GM12874 (cell line): ENCODE measurements around the gene MYLK.

ENCODE experiments used
- TF ChIP-seq, protein P1 (sequence below): IDR thresholded peaks from 2 replicates; pipeline ENCODE4 v1.5.1; 2011; ENCODE audit warnings: low read depth, mild to moderate bottlenecking, control low read depth, low read length, moderate library complexity; ENCODE audit not compliant: insufficient read depth

The MYLK gene

GRCh38 chr3:123568875-123569274, 315.3 kb downstream of the MYLK start:
- TF ChIP-seq, protein P1, sequence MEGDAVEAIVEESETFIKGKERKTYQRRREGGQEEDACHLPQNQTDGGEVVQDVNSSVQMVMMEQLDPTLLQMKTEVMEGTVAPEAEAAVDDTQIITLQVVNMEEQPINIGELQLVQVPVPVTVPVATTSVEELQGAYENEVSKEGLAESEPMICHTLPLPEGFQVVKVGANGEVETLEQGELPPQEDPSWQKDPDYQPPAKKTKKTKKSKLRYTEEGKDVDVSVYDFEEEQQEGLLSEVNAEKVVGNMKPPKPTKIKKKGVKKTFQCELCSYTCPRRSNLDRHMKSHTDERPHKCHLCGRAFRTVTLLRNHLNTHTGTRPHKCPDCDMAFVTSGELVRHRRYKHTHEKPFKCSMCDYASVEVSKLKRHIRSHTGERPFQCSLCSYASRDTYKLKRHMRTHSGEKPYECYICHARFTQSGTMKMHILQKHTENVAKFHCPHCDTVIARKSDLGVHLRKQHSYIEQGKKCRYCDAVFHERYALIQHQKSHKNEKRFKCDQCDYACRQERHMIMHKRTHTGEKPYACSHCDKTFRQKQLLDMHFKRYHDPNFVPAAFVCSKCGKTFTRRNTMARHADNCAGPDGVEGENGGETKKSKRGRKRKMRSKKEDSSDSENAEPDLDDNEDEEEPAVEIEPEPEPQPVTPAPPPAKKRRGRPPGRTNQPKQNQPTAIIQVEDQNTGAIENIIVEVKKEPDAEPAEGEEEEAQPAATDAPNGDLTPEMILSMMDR, result no peak

- TF ChIP-seq, protein P1, result no peak
Measured at GRCh38 chr3:123568034-123568433, 316.1 kb downstream of the MYLK start.

GRCh38 chr3:123564056-123564455, 320.1 kb downstream of the MYLK start:
- TF ChIP-seq, protein P1, result no peak

GRCh38 chr3:123562547-123562946, 321.6 kb downstream of the MYLK start:
- TF ChIP-seq, protein P1, result no peak

DNA sequence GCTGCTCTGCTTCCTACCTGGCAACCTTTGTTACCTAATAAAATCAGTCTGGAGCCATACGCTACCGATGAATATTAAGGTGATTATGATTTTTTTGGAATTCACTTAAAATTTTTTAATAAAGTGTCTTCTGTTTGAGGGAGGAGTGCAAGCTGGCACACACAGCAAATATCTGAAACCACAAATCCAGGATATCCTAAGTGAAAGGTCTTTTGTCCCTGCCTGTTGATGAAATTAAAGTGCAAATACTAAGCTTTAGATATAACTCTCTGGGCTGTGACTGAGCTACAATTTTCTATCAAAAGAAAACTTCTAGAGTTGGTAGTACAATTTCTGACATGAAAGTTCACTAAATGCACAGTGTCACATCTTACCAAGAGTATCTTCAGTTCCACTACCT, 322.9 kb downstream of the MYLK start:
- TF ChIP-seq, protein P1, result no peak
